ENCODE data around the gene JARID2. TPM values are rescaled to one million over a fixed set of nuclear protein-coding genes. Genes with fewer than 3 reads are reported as not detected.

The JARID2 gene
- total RNA-seq: 6.9 and 11.1 TPM in 2 replicates

GRCh38 chr6:15245361-15246216, at the start of gene JARID2:
Gene JARID2 (plus strand): TSS chr6:15246069. CDS start chr6:15246540, 471 bp downstream.

All from bronchial smooth muscle cell (primary cell).